ENCODE data around the gene IFIT1. TPM values are rescaled to one million over a fixed set of nuclear protein-coding genes. Genes with fewer than 3 reads are reported as not detected.

The IFIT1 gene
- total RNA-seq, 1 donor from 2014 or later: 6.0 TPM

DNA sequence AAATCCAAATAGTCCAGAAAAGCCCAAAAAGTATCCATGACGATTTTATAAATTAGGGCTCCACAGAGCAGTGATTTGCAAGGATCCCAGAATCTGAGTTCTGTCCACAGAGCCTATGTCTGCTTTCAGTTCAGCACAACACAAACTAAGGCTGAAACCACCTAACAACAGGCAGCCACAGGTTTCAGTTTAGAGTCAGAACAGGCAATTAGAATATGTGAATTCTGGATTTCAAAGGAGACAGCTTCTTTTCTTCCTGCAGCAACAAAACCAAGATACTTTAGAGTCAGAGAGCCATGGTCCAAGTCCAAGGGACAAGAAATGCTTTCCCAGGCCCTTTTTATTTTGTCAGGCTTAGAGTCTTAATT, 41.0 kb upstream of the IFIT1 start:
- DNase-seq (ENCODE audit: extremely low spot score, unreplicated experiment): no peak
- peaks cover 49% of the 10 kb centered on the region for H3K4me1 Mint-ChIP-seq (ENCODE audit: unreplicated experiment)
- peaks cover 5% of the 10 kb centered on the region for H3K9me3 Mint-ChIP-seq
- H3K27me3 Mint-ChIP-seq: no peaks in the 10 kb centered on the region
- H3K36me3 Mint-ChIP-seq: peaks cover 5% of the 10 kb centered on the region
- H3K4me3 Mint-ChIP-seq: peak overlapping the region; percentile 81
- TF ChIP-seq, protein P1, sequence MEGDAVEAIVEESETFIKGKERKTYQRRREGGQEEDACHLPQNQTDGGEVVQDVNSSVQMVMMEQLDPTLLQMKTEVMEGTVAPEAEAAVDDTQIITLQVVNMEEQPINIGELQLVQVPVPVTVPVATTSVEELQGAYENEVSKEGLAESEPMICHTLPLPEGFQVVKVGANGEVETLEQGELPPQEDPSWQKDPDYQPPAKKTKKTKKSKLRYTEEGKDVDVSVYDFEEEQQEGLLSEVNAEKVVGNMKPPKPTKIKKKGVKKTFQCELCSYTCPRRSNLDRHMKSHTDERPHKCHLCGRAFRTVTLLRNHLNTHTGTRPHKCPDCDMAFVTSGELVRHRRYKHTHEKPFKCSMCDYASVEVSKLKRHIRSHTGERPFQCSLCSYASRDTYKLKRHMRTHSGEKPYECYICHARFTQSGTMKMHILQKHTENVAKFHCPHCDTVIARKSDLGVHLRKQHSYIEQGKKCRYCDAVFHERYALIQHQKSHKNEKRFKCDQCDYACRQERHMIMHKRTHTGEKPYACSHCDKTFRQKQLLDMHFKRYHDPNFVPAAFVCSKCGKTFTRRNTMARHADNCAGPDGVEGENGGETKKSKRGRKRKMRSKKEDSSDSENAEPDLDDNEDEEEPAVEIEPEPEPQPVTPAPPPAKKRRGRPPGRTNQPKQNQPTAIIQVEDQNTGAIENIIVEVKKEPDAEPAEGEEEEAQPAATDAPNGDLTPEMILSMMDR (conservative IDR thresholded peaks at IDR 0.05): no peak
- H3K27ac Mint-ChIP-seq: peak overlapping the region; percentile 98

DNA sequence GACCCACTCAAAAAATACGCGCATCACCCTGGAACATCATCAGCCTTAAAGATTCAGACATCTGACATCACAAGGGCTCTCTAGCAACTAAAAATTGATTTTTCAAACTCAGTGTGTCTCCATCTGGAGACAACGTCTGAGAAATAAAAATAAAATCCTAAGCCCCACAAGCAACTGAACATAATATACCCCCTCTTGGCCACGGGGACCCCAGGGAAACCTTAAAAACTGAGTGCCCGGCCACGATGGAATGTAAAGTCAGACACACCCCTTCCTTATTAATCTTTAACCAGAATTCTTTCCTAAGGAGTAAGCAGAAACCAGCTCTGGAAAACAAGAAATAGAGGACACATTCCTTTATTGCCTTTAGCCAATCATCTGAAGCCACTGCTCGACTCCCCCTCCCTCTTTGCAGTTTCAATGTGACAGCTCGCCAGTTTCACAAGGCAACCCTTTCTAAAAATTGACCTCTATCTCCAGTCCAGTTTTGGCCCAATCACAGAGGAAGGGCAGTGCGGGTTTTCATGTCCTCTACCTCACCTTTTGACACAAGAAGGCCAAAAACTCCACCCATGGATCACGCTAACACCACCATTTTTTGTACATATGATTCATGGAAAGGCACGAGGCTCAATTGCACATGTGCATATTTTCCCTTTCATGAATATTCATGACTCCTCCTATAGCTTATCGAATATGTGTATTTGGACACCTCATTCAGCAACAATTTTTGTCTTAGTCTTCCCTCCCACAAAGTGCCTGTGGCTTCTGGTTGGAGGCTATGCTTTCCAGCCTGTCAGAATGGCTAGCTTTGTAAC, 40.4 kb upstream of the IFIT1 start:
- Mint-ChIP-seq H3K27ac (peak overlapping the region; percentile 98), H3K36me3 (peaks cover 5% of the 10 kb centered on the region), H3K4me1 (ENCODE audit: unreplicated experiment) (peaks cover 44% of the 10 kb centered on the region), H3K27me3 (no peaks in the 10 kb centered on the region), H3K9me3 (peaks cover 5% of the 10 kb centered on the region), H3K4me3 (peak overlapping the region; percentile 81)
- no peak for DNase-seq (ENCODE audit: extremely low spot score, unreplicated experiment)
- TF ChIP-seq, protein P1 (conservative IDR thresholded peaks at IDR 0.05): no peak

DNA sequence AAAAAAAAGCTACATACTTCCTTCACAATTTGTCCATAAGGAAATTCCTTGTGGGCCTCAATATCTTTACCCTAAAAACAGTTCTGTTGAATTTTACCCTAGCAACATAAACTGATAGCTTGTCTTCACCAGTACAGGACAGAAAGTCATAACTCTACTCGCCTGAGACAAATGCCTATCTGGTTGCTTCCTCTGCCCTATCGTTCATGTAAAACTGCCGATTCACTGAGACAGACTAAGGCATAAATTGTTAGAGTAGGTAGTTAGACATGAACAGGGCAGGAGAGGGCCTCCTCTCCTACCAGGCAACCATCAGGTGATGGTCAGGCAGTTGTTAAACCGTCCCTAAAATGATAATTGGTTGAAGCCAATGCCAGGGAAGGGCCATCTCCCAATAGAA, 39.6 kb upstream of the IFIT1 start:
- TF ChIP-seq, protein P1 (conservative IDR thresholded peaks at IDR 0.05): no peak
- DNase-seq (ENCODE audit: extremely low spot score, unreplicated experiment): no peak
- Mint-ChIP-seq H3K4me1 (ENCODE audit: unreplicated experiment) (peaks cover 45% of the 10 kb centered on the region), H3K27me3 (no peaks in the 10 kb centered on the region), H3K9me3 (peaks cover 5% of the 10 kb centered on the region), H3K36me3 (peaks cover 5% of the 10 kb centered on the region), H3K4me3 (peak overlapping the region; percentile 81), H3K27ac (peak overlapping the region; percentile 98)

DNA sequence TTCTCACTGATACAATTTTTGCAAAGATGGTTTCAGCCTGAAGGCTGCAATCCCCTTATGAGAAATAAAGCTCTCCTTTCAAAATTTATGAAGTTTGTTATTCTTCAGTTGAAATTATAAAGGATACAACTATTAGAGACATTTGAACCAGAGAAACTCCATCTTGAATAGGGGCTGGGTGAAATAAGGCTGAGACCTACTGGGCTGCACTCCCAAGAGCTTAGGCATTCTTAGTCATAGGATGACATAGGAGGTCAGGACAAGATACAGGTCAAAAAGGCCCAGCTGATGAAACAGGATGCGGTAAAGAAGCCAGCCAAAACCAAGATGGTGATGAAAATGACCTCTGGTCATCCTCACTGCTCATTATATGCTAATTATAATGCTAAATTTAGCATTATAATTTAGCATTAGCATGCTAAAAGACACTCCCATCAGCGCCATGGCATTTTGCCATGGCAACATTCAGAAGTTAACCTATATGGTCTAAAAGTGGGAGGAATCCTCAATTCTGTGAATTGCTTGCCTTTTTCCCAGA, 37.0 kb upstream of the IFIT1 start:
- Mint-ChIP-seq H3K9me3 (peaks cover 11% of the 10 kb centered on the region), H3K27ac (no peak overlapping the region), H3K36me3 (peaks cover 5% of the 10 kb centered on the region), H3K4me3 (no peak overlapping the region), H3K4me1 (ENCODE audit: unreplicated experiment) (peaks cover 32% of the 10 kb centered on the region), H3K27me3 (no peaks in the 10 kb centered on the region)
- DNase-seq (ENCODE audit: extremely low spot score, unreplicated experiment): no peak
- TF ChIP-seq, protein P1 (conservative IDR thresholded peaks at IDR 0.05): no peak

DNA sequence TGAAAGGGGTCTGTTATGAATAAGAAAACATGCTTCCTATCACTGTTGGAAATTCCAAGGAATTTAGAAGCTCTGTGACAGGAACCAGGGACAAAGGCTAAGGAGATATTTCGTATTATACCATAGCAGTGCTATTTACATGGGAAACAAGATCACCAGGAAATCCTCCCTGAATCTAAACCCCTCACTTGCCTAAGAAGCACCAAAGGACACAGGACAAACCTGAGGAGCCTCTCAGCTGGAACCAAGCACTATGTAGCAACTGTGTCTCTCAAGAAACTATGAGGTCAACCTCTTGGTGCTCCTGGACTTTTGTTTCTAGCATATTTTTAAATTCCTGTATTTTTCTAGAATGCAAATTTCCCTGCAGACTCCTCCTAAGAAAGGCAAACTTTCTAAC, 35.3 kb upstream of the IFIT1 start:
- Mint-ChIP-seq H3K27me3 (no peaks in the 10 kb centered on the region), H3K4me3 (no peak overlapping the region), H3K36me3 (peaks cover 5% of the 10 kb centered on the region), H3K4me1 (ENCODE audit: unreplicated experiment) (peaks cover 21% of the 10 kb centered on the region), H3K9me3 (peaks cover 11% of the 10 kb centered on the region), H3K27ac (no peak overlapping the region)
- TF ChIP-seq, protein P1 (conservative IDR thresholded peaks at IDR 0.05): no peak
- no peak for DNase-seq (ENCODE audit: extremely low spot score, unreplicated experiment)

Measured in type B pancreatic cell (in vitro differentiated cells).